Neural cell (in vitro differentiated cells): ENCODE results near the gene NELL1. TPM values are rescaled to one million over a fixed set of nuclear protein-coding genes. Genes with fewer than 3 reads are reported as not detected.

ENCODE experiments used
- H2AFZ ChIP-seq: fragments of 200-600, 300-800 bp; sonication (generic), shearing (Covaris generic); 2 replicates; pipeline ENCODE4 v1.6.0; 2014; ENCODE audit warnings: low read depth, mild to moderate bottlenecking, antibody characterized with exemption, low read length, moderate library complexity
- H3F3A ChIP-seq: fragments of 200-600 bp; shearing (Covaris generic); 2 replicates; pipeline ENCODE4 v1.6.1; 2016; ENCODE audit warnings: mild to moderate bottlenecking, moderate library complexity, mixed read lengths, antibody characterized with exemption, low read length; ENCODE audit not compliant: insufficient read depth, poor library complexity, severe bottlenecking
- H3K27ac ChIP-seq: fragments of 200-600, 300-800 bp; sonication (generic), shearing (Covaris generic); 2 replicates; pipeline ENCODE4 v1.5.1; 2014; ENCODE audit warnings: mild to moderate bottlenecking, low read length, moderate library complexity
- H3K27me3 ChIP-seq: fragments of 300-800, 200-600 bp; sonication (generic), shearing (Covaris generic); 2 replicates; pipeline ENCODE4 v1.6.0; 2014; ENCODE audit warnings: mild to moderate bottlenecking, low read depth, low read length, moderate library complexity; ENCODE audit not compliant: insufficient read depth
- H3K36me3 ChIP-seq: fragments of 300-800, 200-600 bp; sonication (generic), shearing (Covaris generic); 2 replicates; pipeline ENCODE4 v1.5.1; 2014; ENCODE audit warnings: mild to moderate bottlenecking, antibody characterized with exemption, low read length, moderate library complexity; ENCODE audit not compliant: insufficient read depth
- H3K4me2 ChIP-seq: fragments of 300-800, 200-600 bp; sonication (generic), shearing (Covaris generic); 2 replicates; pipeline ENCODE4 v1.6.0; 2014; ENCODE audit warnings: mild to moderate bottlenecking, low read length
- H3K4me3 ChIP-seq: fragments of 300-800, 200-600 bp; sonication (generic), shearing (Covaris generic); 2 replicates; pipeline ENCODE4 v1.5.1; 2014; ENCODE audit warnings: mild to moderate bottlenecking, low read length, moderate library complexity
- H3K79me2 ChIP-seq: fragments of 200-600 bp; shearing (Covaris generic); replicated peaks from 2 replicates; pipeline ENCODE4 v1.6.0; 2014; ENCODE audit warnings: mild to moderate bottlenecking, low read length, moderate library complexity; ENCODE audit not compliant: insufficient read depth
- H3K9ac ChIP-seq: fragments of 300-800, 200-600 bp; sonication (generic), shearing (Covaris generic); 2 replicates; pipeline ENCODE4 v1.6.1; 2016; ENCODE audit warnings: mild to moderate bottlenecking, low read length, mixed read lengths
- H3K9me2 ChIP-seq: fragments of 200-600 bp; shearing (Covaris generic); 2 replicates; pipeline ENCODE4 v1.6.1; 2016; ENCODE audit warnings: mild to moderate bottlenecking, low read length, mixed read lengths; ENCODE audit not compliant: insufficient read depth
- H3K9me3 ChIP-seq: fragments of 200-600, 300-800 bp; sonication (generic), shearing (Covaris generic); 2 replicates; pipeline ENCODE4 v1.6.1; 2016; ENCODE audit warnings: mild to moderate bottlenecking, mixed run types, low read length, moderate library complexity, mixed read lengths
- H4K20me1 ChIP-seq: fragments of 200-600 bp; shearing (Covaris generic); 2 replicates; pipeline ENCODE4 v1.6.1; 2016; ENCODE audit warnings: mild to moderate bottlenecking, mixed run types; ENCODE audit not compliant: insufficient read depth
- CTCF ChIP-seq: fragments of 450-650 bp; IDR thresholded peaks from 2 replicates; pipeline ENCODE4 v1.5.1; 2014; ENCODE audit warnings: antibody characterized with exemption, mild to moderate bottlenecking, moderate library complexity; ENCODE audit not compliant: poor library complexity, severe bottlenecking
- EP300 ChIP-seq: fragments of 450-650 bp; conservative IDR thresholded peaks from 2 replicates; pipeline ENCODE4 v1.6.1; 2014; ENCODE audit warnings: antibody characterized with exemption, mild to moderate bottlenecking, moderate library complexity; ENCODE audit not compliant: poor library complexity, severe bottlenecking
- EZH2 ChIP-seq: fragments of 200-600, 300-800 bp; shearing (Covaris generic), sonication (generic); IDR thresholded peaks from 2 replicates; pipeline ENCODE4 v1.6.1; 2014; ENCODE audit warnings: antibody characterized with exemption, low read length, borderline replicate concordance, mild to moderate bottlenecking; ENCODE audit not compliant: insufficient read depth, poor library complexity, severe bottlenecking
- MXI1 ChIP-seq: fragments of 450-650 bp; conservative IDR thresholded peaks from 2 replicates; pipeline ENCODE4 v1.6.1; 2014; ENCODE audit warnings: antibody characterized with exemption, mild to moderate bottlenecking; ENCODE audit not compliant: poor library complexity, severe bottlenecking
- POLR2AphosphoS5 ChIP-seq: IDR thresholded peaks from 2 replicates; pipeline ENCODE4 v1.6.1; 2012
- RAD21 ChIP-seq: fragments of 450-650 bp; conservative IDR thresholded peaks from 2 replicates; pipeline ENCODE4 v1.6.1; 2014; ENCODE audit warnings: antibody characterized with exemption, mild to moderate bottlenecking, moderate library complexity
- REST ChIP-seq: IDR thresholded peaks from 2 replicates; pipeline ENCODE4 v1.6.1; 2012; ENCODE audit warnings: borderline replicate concordance
- SMC3 ChIP-seq: fragments of 450-650 bp; conservative IDR thresholded peaks from 2 replicates; pipeline ENCODE4 v1.6.1; 2014; ENCODE audit warnings: antibody characterized with exemption, mild to moderate bottlenecking, moderate library complexity; ENCODE audit not compliant: poor library complexity
- TAF1 ChIP-seq: IDR thresholded peaks from 2 replicates; pipeline ENCODE4 v1.6.1; 2012; ENCODE audit warnings: low read depth
- polyA plus RNA-seq: library from polyadenylated mRNA; depleted of rRNA; stranded (reverse); fragments of >200 nt; gene quantifications from 2 replicates; pipeline ENCODE4 v1.2.3, GENCODE V29; 2014

NELL1 gene
- polyA plus RNA-seq, 1 donor from 2014 or later: 70.4 TPM

DNA sequence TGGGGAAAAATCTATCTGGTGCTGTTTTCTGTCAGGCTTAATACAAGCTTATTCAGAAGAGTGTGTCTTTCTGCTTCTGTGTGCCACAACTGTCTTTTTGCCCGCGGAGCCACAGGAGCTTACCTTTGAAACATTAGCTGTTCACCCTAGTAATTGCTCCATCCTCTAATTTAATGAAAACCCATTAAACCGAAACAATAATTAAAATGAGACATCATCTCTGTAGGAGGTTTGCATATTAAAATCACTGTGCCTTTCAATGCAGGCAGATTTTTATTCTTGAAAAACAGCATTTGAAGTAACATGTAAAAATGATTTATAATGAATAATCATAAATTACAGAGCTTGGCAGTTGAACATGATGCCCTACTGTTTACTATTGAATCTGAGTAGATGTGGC, 102.3 kb downstream of the NELL1 start:
- no peaks in the 10 kb centered on the region for H3K9me3 ChIP-seq
- H3K36me3 ChIP-seq: no peaks in the 10 kb centered on the region
- no peak overlapping the region for H3K4me2 ChIP-seq
- no peak overlapping the region for H3K4me3 ChIP-seq
- H3K9me2 ChIP-seq: no peaks in the 10 kb centered on the region
- no peaks in the 10 kb centered on the region for H4K20me1 ChIP-seq
- TF ChIP-seq REST: no peak
- no peak for TF ChIP-seq EZH2
- no peak for TF ChIP-seq MXI1
- no peak for TF ChIP-seq CTCF
- TF ChIP-seq TAF1: no peak
- TF ChIP-seq EP300: no peak
- H2AFZ ChIP-seq: no peak overlapping the region
- H3F3A ChIP-seq: no peaks in the 10 kb centered on the region
- no peaks in the 10 kb centered on the region for H3K27me3 ChIP-seq
- H3K27ac ChIP-seq: no peak overlapping the region
- no peak overlapping the region for H3K9ac ChIP-seq
- no peaks in the 10 kb centered on the region for H3K79me2 ChIP-seq

DNA sequence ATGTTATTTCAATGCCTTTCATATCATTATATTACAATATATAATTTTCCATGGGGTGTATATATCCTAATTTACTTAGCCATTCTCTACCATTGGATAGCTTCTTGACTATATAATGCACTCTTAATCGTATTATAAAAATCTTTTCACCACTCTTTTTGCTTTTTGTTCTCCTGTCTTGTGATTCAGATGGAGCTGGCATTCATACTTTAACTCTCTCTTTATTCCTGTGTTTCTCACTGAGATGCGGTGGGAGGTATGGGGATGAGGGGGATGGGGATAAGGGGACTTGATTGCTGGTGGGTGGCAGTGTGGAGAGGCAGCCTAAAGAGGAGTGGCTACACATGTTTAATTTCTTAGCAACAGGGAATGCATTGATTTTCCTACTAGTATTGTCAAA, 105.9 kb downstream of the NELL1 start:
- no peaks in the 10 kb centered on the region for H3K27me3 ChIP-seq
- no peak overlapping the region for H3K4me3 ChIP-seq
- no peaks in the 10 kb centered on the region for H3K9me2 ChIP-seq
- H3K9me3 ChIP-seq: no peaks in the 10 kb centered on the region
- no peaks in the 10 kb centered on the region for H3K36me3 ChIP-seq
- H3F3A ChIP-seq: no peaks in the 10 kb centered on the region
- no peaks in the 10 kb centered on the region for H4K20me1 ChIP-seq
- no peak overlapping the region for H3K9ac ChIP-seq
- no peaks in the 10 kb centered on the region for H3K79me2 ChIP-seq
- no peak overlapping the region for H3K27ac ChIP-seq
- no peak overlapping the region for H2AFZ ChIP-seq
- TF ChIP-seq CTCF (no peak), REST (no peak), POLR2AphosphoS5 (no peak), EZH2 (no peak), EP300 (no peak), TAF1 (no peak), SMC3 (no peak), RAD21 (no peak), MXI1 (no peak)
- H3K4me2 ChIP-seq: no peak overlapping the region
